Neural crest cell (in vitro differentiated cells): ENCODE measurements around the gene SLC9B2. TPM values are rescaled to one million over a fixed set of nuclear protein-coding genes. Genes with fewer than 3 reads are reported as not detected.

Experiments
- DNase-seq: peaks from one replicate; pipeline ENCODE4 v3.0.0; 2021; ENCODE audit warnings: low read depth, mixed read lengths, low spot score
- H3K27ac Mint-ChIP-seq: one replicate; pipeline ENCODE4 v1.8.0; 2021; ENCODE audit warnings: mild to moderate bottlenecking, mixed read lengths; ENCODE audit not compliant: unreplicated experiment
- H3K27me3 Mint-ChIP-seq: 2 replicates; pipeline ENCODE4 v1.8.0; 2021; ENCODE audit warnings: low read depth, mild to moderate bottlenecking, mixed read lengths
- H3K36me3 Mint-ChIP-seq: 2 replicates; pipeline ENCODE4 v1.8.0; 2021; ENCODE audit warnings: low read depth, mild to moderate bottlenecking, mixed read lengths
- H3K4me1 Mint-ChIP-seq: 2 replicates; pipeline ENCODE4 v1.8.0; 2021; ENCODE audit warnings: mixed read lengths
- H3K4me3 Mint-ChIP-seq: one replicate; pipeline ENCODE4 v1.8.0; 2021; ENCODE audit warnings: mild to moderate bottlenecking, mixed read lengths
- H3K9me3 Mint-ChIP-seq: 2 replicates; pipeline ENCODE4 v1.8.0; 2021; ENCODE audit warnings: mixed read lengths
- CTCF ChIP-seq: fragments of 200-600 bp; sonication (generic); conservative IDR thresholded peaks from 2 replicates; pipeline ENCODE4 v1.5.0; 2021; ENCODE audit warnings: antibody characterized with exemption, mild to moderate bottlenecking
- long read RNA-seq: library from polyadenylated mRNA; unstranded; transcript quantifications from one replicate; pipeline ENCODE4 v2.0.0, GENCODE V29; 2020
- total RNA-seq: library from RNA; stranded (reverse); gene quantifications from 2 replicates; pipeline ENCODE4 v1.2.1, GENCODE V29; 2021

The SLC9B2 gene
- total RNA-seq = 21.6 and 24.9 TPM in 2 replicates
- long read RNA-seq, partial matches to known transcripts = 5 of 20 reads
- long read RNA-seq, other reads (novel, unspliced or antisense) = 10 of 20 reads

GRCh38 chr4:103076747-103077347 is at the start of gene SLC9B2:
Gene SLC9B2 (minus strand): TSS chr4:103076761. CDS start chr4:103067550, 9,211 bp downstream.
- DNase-seq = no peak
- peaks cover 12% of the 10 kb centered on the region for H3K36me3 Mint-ChIP-seq
- TF ChIP-seq CTCF = no peak
- no peaks in the 10 kb centered on the region for H3K27me3 Mint-ChIP-seq
- H3K4me3 Mint-ChIP-seq = peak within 1 kb of the TSS; percentile 97
- no peaks in the 10 kb centered on the region for H3K9me3 Mint-ChIP-seq
- H3K27ac Mint-ChIP-seq = peak within 1 kb of the TSS; percentile 98
- H3K4me1 Mint-ChIP-seq = peaks cover 28% of the 10 kb centered on the region

GRCh38 chr4:103126126-103126525 is 49.6 kb upstream of the SLC9B2 start:
- H3K27ac Mint-ChIP-seq = no peak overlapping the region
- no peak for DNase-seq
- H3K4me3 Mint-ChIP-seq = no peak overlapping the region
- H3K27me3 Mint-ChIP-seq = no peaks in the 10 kb centered on the region
- peaks cover 11% of the 10 kb centered on the region for H3K9me3 Mint-ChIP-seq
- TF ChIP-seq CTCF = no peak
- peaks cover 53% of the 10 kb centered on the region for H3K36me3 Mint-ChIP-seq
- H3K4me1 Mint-ChIP-seq = no peaks in the 10 kb centered on the region

- Mint-ChIP-seq H3K27ac (no peak overlapping the region), H3K27me3 (no peaks in the 10 kb centered on the region), H3K4me1 (no peaks in the 10 kb centered on the region), H3K9me3 (no peaks in the 10 kb centered on the region), H3K36me3 (peaks cover 36% of the 10 kb centered on the region), H3K4me3 (no peak overlapping the region)
- no peak for TF ChIP-seq CTCF
- no peak for DNase-seq
These were observed 46.6 kb upstream of the SLC9B2 start for GRCh38 chr4:103123114-103123513.

GRCh38 chr4:103118166-103118565 is 41.6 kb upstream of the SLC9B2 start:
- DNase-seq = no peak
- no peak for TF ChIP-seq CTCF
- Mint-ChIP-seq H3K36me3 (peaks cover 20% of the 10 kb centered on the region), H3K27me3 (no peaks in the 10 kb centered on the region), H3K9me3 (no peaks in the 10 kb centered on the region), H3K27ac (no peak overlapping the region), H3K4me3 (no peak overlapping the region), H3K4me1 (no peaks in the 10 kb centered on the region)

- Mint-ChIP-seq H3K9me3 (no peaks in the 10 kb centered on the region), H3K27me3 (no peaks in the 10 kb centered on the region), H3K27ac (no peak overlapping the region), H3K4me1 (no peaks in the 10 kb centered on the region), H3K4me3 (no peak overlapping the region), H3K36me3 (peaks cover 26% of the 10 kb centered on the region)
- TF ChIP-seq CTCF = no peak
- DNase-seq = no peak
These were observed 35.0 kb upstream of the SLC9B2 start for GRCh38 chr4:103111598-103111997.
